Stimulated activated CD8-positive, alpha-beta memory T cell treated with anti-CD3 and anti-CD28 coated beads, Interleukin-12 subunit alpha, Interleukin-12 subunit beta, amount 100 ng/mL, for 24 hours (primary cell): ENCODE measurements around the gene VWA8.
"Not testable (repeated sequence)": the region's sequence is repeated elsewhere in the genome, so short reads cannot be mapped to it uniquely, and the experiment has no call there.

ENCODE experiments used
- DNase-seq: peaks from one replicate; pipeline ENCODE4 v3.0.0-alpha.2; 2020; ENCODE audit errors: extremely low read depth

Gene VWA8

GRCh38 chr13:41647699-41648313, 313.1 kb downstream of the VWA8 start:
- not testable (repeated sequence) for DNase-seq

GRCh38 chr13:41645331-41645730, 315.6 kb downstream of the VWA8 start:
- no peak for DNase-seq

- DNase-seq, result no peak
Observed at GRCh38 chr13:41644742-41645141, 316.2 kb downstream of the VWA8 start.

GRCh38 chr13:41643507-41643906, 317.4 kb downstream of the VWA8 start:
- no peak for DNase-seq

- DNase-seq, result no peak
Observed at GRCh38 chr13:41641961-41642360, 318.9 kb downstream of the VWA8 start.

GRCh38 chr13:41641429-41641828, 319.5 kb downstream of the VWA8 start:
- DNase-seq, result no peak

- DNase-seq, result no peak
Observed at GRCh38 chr13:41639955-41640780, 320.7 kb downstream of the VWA8 start.

- DNase-seq, result no peak
Observed at GRCh38 chr13:41639237-41639904, 321.5 kb downstream of the VWA8 start.

- DNase-seq, result no peak
Observed at GRCh38 chr13:41637586-41637985, 323.3 kb downstream of the VWA8 start.

GRCh38 chr13:41637032-41637431, 323.9 kb downstream of the VWA8 start:
- not testable (repeated sequence) for DNase-seq

GRCh38 chr13:41636590-41636989, 324.3 kb downstream of the VWA8 start:
- not testable (repeated sequence) for DNase-seq

- DNase-seq, result no peak
Observed at GRCh38 chr13:41634407-41634806, 326.5 kb downstream of the VWA8 start.

GRCh38 chr13:41633776-41634175, 327.1 kb downstream of the VWA8 start:
- no peak for DNase-seq

- DNase-seq, result no peak
Observed at GRCh38 chr13:41631296-41631965, 329.5 kb downstream of the VWA8 start.

GRCh38 chr13:41627425-41627824, 333.5 kb downstream of the VWA8 start:
- no peak for DNase-seq

GRCh38 chr13:41624041-41624440, 336.9 kb downstream of the VWA8 start:
- no peak for DNase-seq

GRCh38 chr13:41622432-41623429, 338.2 kb downstream of the VWA8 start:
- no peak for DNase-seq

- DNase-seq, result no peak
Observed at GRCh38 chr13:41621716-41622431, 339.0 kb downstream of the VWA8 start.

- not testable (repeated sequence) for DNase-seq
Observed at GRCh38 chr13:41617633-41618032, 343.3 kb downstream of the VWA8 start.

- no peak for DNase-seq
Observed at GRCh38 chr13:41616151-41616550, 344.8 kb downstream of the VWA8 start.
